K562 (cell line): Measurements from ENCODE around the gene SYNJ2. TPM values are rescaled to one million over a fixed set of nuclear protein-coding genes. Genes with fewer than 3 reads are reported as not detected.

Experiments used
- ATAC-seq: fragments of 200-7000 bp; cut with Tn5 transposase; 3 replicates; pipeline ENCODE4 v1.9.1; 2020; ENCODE audit warnings: moderate library complexity
- BruUV-seq: library from RNA; stranded (reverse); fragments of 400-500 nt; replicated peaks from 2 replicates; lab custom pipeline; 2021; lab: Mats Ljungman, UMichigan
- CTCF ChIA-PET: fragments of 300-600 bp; formaldehyde crosslinking; extraction: SDS; loops from one replicate; lab custom pipeline; 2021; ENCODE audit warnings: low intra/inter-chr PET ratio; lab: Yijun Ruan, JAX
- POLR2A ChIA-PET: fragments of 300-600, 350-650 bp; sonication (Branson Sonifier 250); formaldehyde crosslinking; extraction: SDS; loops from one replicate; lab custom pipeline; 2021; ENCODE audit warnings: antibody characterized with exemption, inconsistent platforms; lab: Yijun Ruan, JAX
- DNase-seq, 4 experiments: peaks; one replicate each; pipeline versions ENCODE4 v3.0.0 to v3.0.0-alpha.2; 2011 to 2018; ENCODE audit warnings: low spot score in 3 of 4, mixed read lengths in 3 of 4; ENCODE audit errors: extremely low read depth in 1 of 4
- FAIRE-seq: peaks from 2 replicates; lab custom pipeline; 2011; peaks lifted over from hg19 to GRCh38; lab: Jason Lieb, UNC
- H2AFZ ChIP-seq: 2 replicates; pipeline ENCODE4 v1.6.0; 2011; ENCODE audit warnings: low read depth, low read length, control low read depth, inconsistent platforms
- H3K27ac ChIP-seq: fragments of 200-600 bp; 3 replicates; pipeline ENCODE4 v1.8.0; 2011; ENCODE audit warnings: low read depth, mild to moderate bottlenecking, control low read depth, inconsistent platforms, low read length, moderate library complexity, mixed read lengths; ENCODE audit errors: extremely low read depth
- H3K27me3 ChIP-seq, 2 experiments: fragments of 300-600 bp in 1 of 2; 2 replicates in 1 of 2; 3 replicates in 1 of 2; pipeline versions ENCODE4 v1.6.0 to v1.8.0; 2011; ENCODE audit warnings: inconsistent platforms in 2 of 2, low read length in 2 of 2, mild to moderate bottlenecking in 1 of 2, mixed read lengths in 1 of 2, moderate library complexity in 1 of 2; ENCODE audit not compliant: control insufficient read depth in 2 of 2, insufficient read depth in 2 of 2
- H3K36me3 ChIP-seq: fragments of 300-600 bp; 3 replicates; pipeline ENCODE4 v1.8.0; 2011; ENCODE audit warnings: mild to moderate bottlenecking, low read length, inconsistent platforms; ENCODE audit not compliant: control insufficient read depth, insufficient read depth
- H3K4me1 ChIP-seq, 2 experiments: fragments of 200-600 bp in 1 of 2; replicated peaks in 1 of 2; 2 replicates in 1 of 2; 3 replicates in 1 of 2; pipeline versions ENCODE4 v1.5.1 to v1.8.0; 2011; ENCODE audit warnings: inconsistent platforms in 2 of 2, low read length in 2 of 2, mild to moderate bottlenecking in 1 of 2, mixed read lengths in 1 of 2, moderate library complexity in 1 of 2; ENCODE audit not compliant: control insufficient read depth in 2 of 2, insufficient read depth in 2 of 2
- H3K4me2 ChIP-seq: 2 replicates; pipeline ENCODE4 v1.6.1; 2011; ENCODE audit warnings: low read length, control low read depth, inconsistent platforms, mixed read lengths; ENCODE audit not compliant: insufficient read depth
- H3K4me3 ChIP-seq: fragments of 200-600 bp; sonication (generic), shearing (Covaris generic); 2 replicates; pipeline ENCODE4 v1.5.1; 2016; ENCODE audit warnings: control low read depth, inconsistent platforms
- H3K79me2 ChIP-seq: fragments of 200-600 bp; 3 replicates; pipeline ENCODE4 v1.8.0; 2011; ENCODE audit warnings: low read length, inconsistent platforms; ENCODE audit not compliant: control insufficient read depth, insufficient read depth
- H3K9ac ChIP-seq, 2 experiments: 2 replicates each; pipeline versions ENCODE4 v1.6.0 to v1.6.1; 2011; ENCODE audit warnings: low read depth in 2 of 2, low read length in 2 of 2, control low read depth in 1 of 2, inconsistent platforms in 1 of 2, mild to moderate bottlenecking in 1 of 2, mixed read lengths in 1 of 2; ENCODE audit not compliant: insufficient read depth in 1 of 2
- H3K9me1 ChIP-seq: one replicate; pipeline ENCODE4 v1.6.0; 2011; ENCODE audit warnings: inconsistent platforms, mild to moderate bottlenecking, low read length, moderate library complexity; ENCODE audit not compliant: control insufficient read depth, insufficient read depth
- H3K9me3 ChIP-seq: replicated peaks from 2 replicates; pipeline ENCODE4 v1.5.1; 2011; ENCODE audit warnings: low read depth, low read length, inconsistent platforms; ENCODE audit not compliant: control insufficient read depth, insufficient read depth
- H4K20me1 ChIP-seq: replicated peaks from 2 replicates; pipeline ENCODE4 v1.6.1; 2011; ENCODE audit warnings: low read length, inconsistent platforms, mixed read lengths; ENCODE audit not compliant: control insufficient read depth, insufficient read depth
- ARID1B ChIP-seq: fragments of 450-650 bp; IDR thresholded peaks from 2 replicates; pipeline ENCODE4 v1.6.1; 2016; ENCODE audit warnings: antibody characterized with exemption, mild to moderate bottlenecking, inconsistent platforms
- FOXA3 ChIP-seq, 2 experiments: fragments of 450-650 bp in 1 of 2; sonication (generic) in 1 of 2; formaldehyde crosslinking; IDR thresholded peaks in 1 of 2; conservative IDR thresholded peaks in 1 of 2; 2 replicates each; pipeline versions ENCODE4 v1.4.0 to v1.8.0; 2020 to 2022; ENCODE audit warnings: mild to moderate bottlenecking in 2 of 2, missing genetic modification reagents in 1 of 2
- HDGF ChIP-seq: fragments of 450-650 bp; IDR thresholded peaks from 2 replicates; pipeline ENCODE4 v1.6.1; 2016
- KAT7 ChIP-seq: sonication (generic); formaldehyde crosslinking; IDR thresholded peaks from 2 replicates; pipeline ENCODE4 v1.8.0; 2022; ENCODE audit warnings: missing genetic modification reagents, mild to moderate bottlenecking, borderline replicate concordance
- MAZ ChIP-seq, 2 experiments: fragments of 450-650 bp in 1 of 2; sonication (generic) in 1 of 2; formaldehyde crosslinking; IDR thresholded peaks in 1 of 2; conservative IDR thresholded peaks in 1 of 2; 2 replicates each; pipeline versions ENCODE4 v1.4.0 to v1.5.0; 2020; ENCODE audit warnings: mild to moderate bottlenecking in 1 of 2, missing genetic modification reagents in 1 of 2
- NFIC ChIP-seq: fragments of 450-650 bp; IDR thresholded peaks from 2 replicates; pipeline ENCODE4 v1.6.1; 2017; ENCODE audit warnings: mild to moderate bottlenecking, inconsistent platforms
- NR3C1 ChIP-seq: sonication (generic); formaldehyde crosslinking; IDR thresholded peaks from 2 replicates; pipeline ENCODE4 v1.8.1; 2022; ENCODE audit warnings: missing genetic modification reagents
- RAD21 ChIP-seq, 2 experiments: fragments of 250-450 bp in 1 of 2; fragments of 450-650 bp in 1 of 2; sonication (Bioruptor Pico) in 1 of 2; formaldehyde crosslinking in 1 of 2; IDR thresholded peaks in 1 of 2; conservative IDR thresholded peaks in 1 of 2; 2 replicates each; pipeline versions ENCODE4 v1.4.0 to v1.8.0; 2020 to 2022; ENCODE audit warnings: mild to moderate bottlenecking in 2 of 2, moderate library complexity in 1 of 2
- RBM22 ChIP-seq: fragments of 200-400 bp; formaldehyde crosslinking; IDR thresholded peaks from 2 replicates; pipeline ENCODE4 v1.6.1; 2018; ENCODE audit warnings: low read length, low read depth; ENCODE audit not compliant: poor library complexity, severe bottlenecking
- RBM25 ChIP-seq: fragments of 200-400 bp; formaldehyde crosslinking; IDR thresholded peaks from 2 replicates; pipeline ENCODE4 v1.6.1; 2018; ENCODE audit warnings: low read length, low read depth, moderate library complexity; ENCODE audit not compliant: severe bottlenecking
- SMAD4 ChIP-seq: fragments of 250-450 bp; sonication (Bioruptor Pico); conservative IDR thresholded peaks from 2 replicates; pipeline ENCODE4 v1.8.0; 2021; ENCODE audit warnings: inconsistent platforms, mild to moderate bottlenecking, moderate library complexity
- TOE1 ChIP-seq, 2 experiments: fragments of 450-650 bp in 1 of 2; sonication (generic) in 1 of 2; formaldehyde crosslinking in 1 of 2; IDR thresholded peaks; 2 replicates each; pipeline versions ENCODE4 v1.7.1 to v1.8.0; 2016 to 2022; ENCODE audit warnings: borderline replicate concordance in 2 of 2, mild to moderate bottlenecking in 2 of 2, antibody characterized with exemption in 1 of 2, inconsistent platforms in 1 of 2, low read depth in 1 of 2, missing genetic modification reagents in 1 of 2, moderate library complexity in 1 of 2
- VEZF1 ChIP-seq: fragments of 200-800 bp; sonication (Bioruptor generic); IDR thresholded peaks from 2 replicates; pipeline ENCODE4 v1.6.1; 2017; ENCODE audit warnings: missing genetic modification characterization, missing compliant biosample characterization
- ZBTB1 ChIP-seq: sonication (generic); formaldehyde crosslinking; IDR thresholded peaks from 2 replicates; pipeline ENCODE4 v1.8.1; 2023; ENCODE audit warnings: missing genetic modification reagents, low read depth, mild to moderate bottlenecking, borderline replicate concordance
- ZNF124 ChIP-seq: sonication (generic); formaldehyde crosslinking; IDR thresholded peaks from 2 replicates; pipeline ENCODE4 v1.8.1; 2022; ENCODE audit warnings: missing genetic modification reagents
- ZNF263 ChIP-seq: sonication (generic); formaldehyde crosslinking; IDR thresholded peaks from 2 replicates; pipeline ENCODE4 v1.8.0; 2022; ENCODE audit warnings: mild to moderate bottlenecking, missing genetic modification reagents, borderline replicate concordance
- ZNF511 ChIP-seq: sonication (generic); formaldehyde crosslinking; IDR thresholded peaks from 2 replicates; pipeline ENCODE4 v1.8.0; 2022; ENCODE audit warnings: mild to moderate bottlenecking, missing genetic modification reagents
- WGBS: fragments of 100-300 bp; shearing (Covaris generic); methylation state at CpG from one replicate; pipeline ENCODE4 v1.1.6; 2016; ENCODE audit warnings: low coverage, mixed read lengths; ENCODE audit not compliant: insufficient coverage; ENCODE audit errors: missing lambda C conversion rate; 5-methylcytosine and 5-hydroxymethylcytosine counted together
- in situ Hi-C: fragments of 300-500 bp; cut with MboI; formaldehyde crosslinking; loops from 4 replicates; pipeline ENCODE4 v1.15.0; 2018; ENCODE audit warnings: inconsistent platforms, mixed read lengths
- intact Hi-C: fragments of 100-400 bp; cut with micrococcal nuclease; formaldehyde crosslinking; loops from 2 replicates; pipeline ENCODE4 v1.14.2; 2022
- polyA plus RNA-seq, 8 experiments: library from polyadenylated mRNA; depleted of rRNA in 4 of 8; stranded (reverse) in 5 of 8; unstranded in 3 of 8; fragments of >200 nt; fragmentation: Nextera tagmentation in 2 of 8; fragmentation: Illumina TruSeq in 1 of 8; extraction: Ambion mirVana in 2 of 8; extraction: Trizol in 1 of 8; gene quantifications; 2 replicates each; pipeline versions ENCODE4 v1.2.1 to v1.2.3, GENCODE V29; 2011 to 2014; ENCODE audit warnings: inconsistent platforms in 1 of 8, missing spikeins in 1 of 8
- total RNA-seq, 7 experiments: library from RNA; depleted of rRNA in 6 of 7; stranded (reverse); fragments of >200 nt in 6 of 7; fragmentation: Illumina TruSeq in 2 of 7; extraction: Trizol in 2 of 7; gene quantifications; 2 replicates each; pipeline versions ENCODE4 v1.2.1 to v1.2.3, GENCODE V29; 2011 to 2021; ENCODE audit warnings: low replicate concordance in 1 of 7

The SYNJ2 gene
- total and polyA plus RNA-seq, 9 of the 15 experiments (the other 6 are each of a cell fraction or from before 2014, with no cell fraction given): 3.0 to 27.7 (median 17.8) TPM

GRCh38 chr6:158026054-158026900, 44.6 kb downstream of the SYNJ2 start:
- intact Hi-C loops (loop anchor here (5.0 kb wide), 1 partner anchor 46 kb away; no protein-coding TSS in a partner anchor), in situ Hi-C loops (no loop called here)
- peak overlapping the region; percentile 15; the same call in 1 of the 3 replicates for H3K27ac ChIP-seq
- peak overlapping the region; percentile 37 for H3K4me2 ChIP-seq
- no peak overlapping the region; the same call in 1 of the 2 replicates for H2AFZ ChIP-seq
- H3K79me2 ChIP-seq: peaks cover 4% of the 10 kb centered on the region; the same call in 1 of the 3 replicates
- ATAC-seq: peak; percentile 93
- peaks cover 8% of the 10 kb centered on the region; the same call in 1 of the 2 replicates for H4K20me1 ChIP-seq
- H3K27me3 ChIP-seq: no peaks in the 10 kb centered on the region
- 38% methylated on average over 21 of the region's 21 CpGs for WGBS
- peaks cover 3% of the 10 kb centered on the region for H3K9me1 ChIP-seq
- ChIA-PET CTCF (no interaction called here), POLR2A (interaction anchor here (0.6 to 0.8 kb wide), 5 partner anchors 13 to 43 kb away, joined by 3 to 5 read pairs (median 3); no protein-coding TSS in a partner anchor)
- peaks cover 24 to 44% of the 10 kb centered on the region in 2 experiments for H3K4me1 ChIP-seq
- peak; percentile 65 for FAIRE-seq
- H3K9ac ChIP-seq: peak overlapping the region in 1 of 2 experiments; percentile 58; a peak in 2 of 4 replicates
- no TSS peak for BruUV-seq
- peak; percentile 72 to 84 (median 78) for DNase-seq
- H3K36me3 ChIP-seq: peaks cover 8% of the 10 kb centered on the region; the same call in 2 of the 3 replicates
- no peak overlapping the region for H3K4me3 ChIP-seq
- no peaks in the 10 kb centered on the region for H3K9me3 ChIP-seq
- TF ChIP-seq FOXA3 (CRISPR knock-in tag; conservative IDR thresholded peaks at IDR 0.05 in 1 of 2, IDR thresholded peaks at IDR 0.05 in 1 of 2) (peak in 1 of 2 experiments; percentile 52; a peak in 1 of 4 replicates), HDGF (peak; percentile 28; the same call in 1 of the 2 replicates), VEZF1 (CRISPR knock-in tag) (peak; percentile 26; the same call in 1 of the 2 replicates), SMAD4 (CRISPR knock-in tag) (peak; percentile 71), ZNF124 (CRISPR knock-in tag) (no peak), ZNF263 (CRISPR knock-in tag) (peak; percentile 86), NFIC (peak; percentile 72), ARID1B (peak; percentile 32; the same call in 1 of the 2 replicates), TOE1 (IDR thresholded peaks at IDR 0.05; ENCODE audit: borderline replicate concordance) (0 out of 2 replicates have a peak, but pooled peaks have one; percentile 28), TOE1 (CRISPR knock-in tag; IDR thresholded peaks at IDR 0.05; ENCODE audit: borderline replicate concordance, low read depth) (no peak; the same call in 1 of the 2 replicates), RAD21 (CRISPR knock-in tag; conservative IDR thresholded peaks at IDR 0.05 in 1 of 2, IDR thresholded peaks at IDR 0.05 in 1 of 2) (peak; percentile 26 to 44; a peak in 3 of 4 replicates), NR3C1 (no peak), ZNF511 (CRISPR knock-in tag) (0 out of 2 replicates have a peak, but pooled peaks have one; percentile 38), KAT7 (CRISPR knock-in tag) (no peak), RBM22 (no peak), ZBTB1 (CRISPR knock-in tag) (no peak), RBM25 (peak; percentile 61), MAZ (CRISPR knock-in tag; conservative IDR thresholded peaks at IDR 0.05 in 1 of 2, IDR thresholded peaks at IDR 0.05 in 1 of 2) (peak; percentile 46 to 55; a peak in 2 of 4 replicates)
